Stomach smooth muscle (tissue), 2 donors: Measurements from ENCODE around the gene PXN.
"Not testable (repeated sequence)": the region's sequence is repeated elsewhere in the genome, so short reads cannot be mapped to it uniquely, and the experiment has no call there.

Source experiments
- H3K27ac ChIP-seq: one replicate; pipeline ENCODE4 v1.7.0; 2013; ENCODE audit warnings: mild to moderate bottlenecking, low read length, inconsistent platforms
- H3K27me3 ChIP-seq, 2 donors: one replicate each; pipeline ENCODE4 v1.7.0; 2013; ENCODE audit warnings: low read length in 2 of 2; ENCODE audit not compliant: insufficient read depth in 2 of 2, control insufficient read depth in 1 of 2
- H3K36me3 ChIP-seq, 2 donors: one replicate each; pipeline ENCODE4 v1.7.0; 2013; ENCODE audit warnings: low read length in 2 of 2; ENCODE audit not compliant: control insufficient read depth in 2 of 2, insufficient read depth in 2 of 2
- H3K4me1 ChIP-seq: one replicate; pipeline ENCODE4 v1.7.0; 2013; ENCODE audit warnings: low read length; ENCODE audit not compliant: control insufficient read depth, insufficient read depth
- H3K4me3 ChIP-seq, 2 donors: one replicate each; pipeline ENCODE4 v1.7.0; 2013; ENCODE audit warnings: low read length in 2 of 2
- H3K9ac ChIP-seq, 2 donors: one replicate each; pipeline ENCODE4 v1.7.0; 2013; ENCODE audit warnings: low read length in 2 of 2, mild to moderate bottlenecking in 1 of 2
- H3K9me3 ChIP-seq, 2 donors: one replicate each; pipeline ENCODE4 v1.7.0; 2013; ENCODE audit warnings: low read length in 2 of 2; ENCODE audit not compliant: control insufficient read depth in 2 of 2
- donor health status: healthy.
- donor health status: Pancreatic carcinoma.

PXN gene

DNA sequence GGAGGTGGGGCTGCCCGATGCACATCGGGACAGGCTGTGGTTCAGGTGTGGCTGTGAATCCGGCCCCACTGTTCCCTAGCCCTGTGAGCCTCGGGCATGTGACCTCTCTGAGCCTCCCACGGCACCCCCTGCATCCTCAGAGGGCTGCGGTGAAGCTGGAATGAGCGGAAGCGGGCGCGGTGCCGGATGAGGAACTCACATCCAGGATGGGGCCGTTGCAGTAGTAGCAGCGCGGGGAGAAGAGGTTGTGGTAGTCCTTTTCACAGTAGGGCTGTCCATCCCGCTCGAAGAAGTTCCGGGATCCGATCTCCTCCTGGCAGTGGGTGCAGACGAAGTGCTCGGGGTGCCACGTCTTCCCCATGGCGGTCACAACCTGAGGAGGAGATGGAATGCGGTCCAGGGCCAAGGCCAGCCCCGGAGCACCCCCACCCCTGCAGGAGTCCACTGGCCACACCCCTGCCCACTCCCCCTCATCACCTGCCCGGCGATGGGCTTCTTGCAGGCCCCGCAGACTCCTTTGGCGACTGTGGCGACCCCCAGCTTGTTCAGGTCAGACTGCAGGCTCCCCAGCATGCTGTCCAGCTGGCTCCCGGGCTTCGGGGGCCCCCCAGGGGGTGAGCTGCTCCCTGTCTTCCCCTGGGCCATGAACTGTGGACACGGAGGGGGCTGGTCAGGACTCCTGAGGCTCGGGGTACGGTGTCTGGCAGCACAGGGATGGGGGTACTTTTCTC is 50.7 kb downstream of the PXN start:
- H3K27me3 ChIP-seq, result no peaks in the 10 kb centered on the region
- no peaks in the 10 kb centered on the region for H3K9me3 ChIP-seq
- peaks cover 49 to 51% of the 10 kb centered on the region in 2 donors for H3K36me3 ChIP-seq
- H3K9ac ChIP-seq, result no peak overlapping the region
- H3K27ac ChIP-seq, result no peak overlapping the region
- no peaks in the 10 kb centered on the region for H3K4me1 ChIP-seq
- no peak overlapping the region for H3K4me3 ChIP-seq

DNA sequence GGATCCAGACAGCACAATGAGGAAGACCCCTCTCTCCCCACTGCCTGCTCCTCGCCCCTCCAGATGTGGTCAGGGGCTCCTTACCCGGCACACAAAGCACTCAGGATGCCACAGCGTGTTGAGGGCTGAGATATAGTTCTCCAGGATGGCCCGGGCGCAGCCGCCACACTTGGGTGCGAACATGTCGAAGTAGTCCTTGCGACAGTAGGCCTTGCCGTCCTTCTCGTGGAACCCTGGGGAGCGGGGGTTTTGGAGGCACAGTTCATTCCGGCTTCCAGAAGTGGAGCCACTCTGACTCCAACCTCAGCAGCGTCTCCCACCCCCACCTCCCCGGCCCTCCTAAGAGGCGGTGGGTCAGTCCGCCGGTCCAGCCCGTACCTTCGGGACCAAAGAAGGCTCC is 51.8 kb downstream of the PXN start:
- Histone ChIP-seq H3K27ac (no peak overlapping the region), H3K4me3 (no peak overlapping the region), H3K36me3 (peaks cover 39 to 41% of the 10 kb centered on the region in 2 donors), H3K27me3 (no peaks in the 10 kb centered on the region), H3K9me3 (no peaks in the 10 kb centered on the region), H3K9ac (no peak overlapping the region), H3K4me1 (no peaks in the 10 kb centered on the region)

- peaks cover 37 to 39% of the 10 kb centered on the region in 2 donors for H3K36me3 ChIP-seq
- not testable (repeated sequence) for H3K27ac ChIP-seq, H3K4me1 ChIP-seq, H3K9ac ChIP-seq, H3K4me3 ChIP-seq, H3K27me3 ChIP-seq, H3K9me3 ChIP-seq
Observed at GRCh38 chr12:120213182-120213581, 52.3 kb downstream of the PXN start.

GRCh38 chr12:120212301-120212700 is 53.2 kb downstream of the PXN start:
- no peaks in the 10 kb centered on the region for H3K9me3 ChIP-seq
- no peaks in the 10 kb centered on the region for H3K27me3 ChIP-seq
- no peaks in the 10 kb centered on the region for H3K4me1 ChIP-seq
- H3K36me3 ChIP-seq, result peaks cover 37% of the 10 kb centered on the region in 2 donors
- H3K27ac ChIP-seq, result no peak overlapping the region
- no peak overlapping the region for H3K9ac ChIP-seq
- no peak overlapping the region for H3K4me3 ChIP-seq

GRCh38 chr12:120211904-120212283 is 53.6 kb downstream of the PXN start:
- Histone ChIP-seq H3K27me3 (no peaks in the 10 kb centered on the region), H3K9me3 (no peaks in the 10 kb centered on the region), H3K4me1 (no peaks in the 10 kb centered on the region), H3K9ac (no peak overlapping the region), H3K27ac (no peak overlapping the region), H3K4me3 (no peak overlapping the region), H3K36me3 (peaks cover 37% of the 10 kb centered on the region in 2 donors)

DNA sequence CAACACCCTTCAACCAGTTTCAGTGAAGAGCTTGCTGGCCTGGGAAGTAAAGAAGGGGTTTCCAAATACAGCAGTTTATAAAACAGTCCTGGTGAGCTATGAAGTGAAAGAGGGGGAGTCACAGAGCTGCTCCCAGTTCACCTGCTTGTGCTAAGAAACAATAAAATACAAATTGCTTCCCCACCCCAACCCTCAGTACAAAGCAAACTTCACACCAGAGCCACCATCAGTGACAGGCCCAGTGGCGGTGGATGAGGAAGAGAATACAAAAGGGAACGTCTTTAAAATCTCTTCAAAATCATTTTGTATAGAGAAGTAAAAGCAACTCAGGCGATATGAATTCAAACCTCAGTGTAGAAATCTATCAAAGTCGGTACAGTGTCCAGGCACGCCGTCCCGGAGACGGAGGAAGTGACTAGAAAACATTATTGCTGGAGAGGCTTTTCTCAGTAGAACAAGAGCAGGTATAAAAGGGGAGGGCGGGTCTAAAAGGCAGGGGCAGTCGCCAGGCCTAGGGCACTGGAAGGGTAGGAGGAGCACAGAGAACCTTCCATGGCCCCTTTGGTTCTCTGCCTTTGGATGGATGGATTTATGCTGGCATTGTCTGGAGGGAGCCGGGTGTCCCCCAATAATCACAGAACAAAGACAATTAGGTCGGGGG is 54.2 kb downstream of the PXN start:
- Histone ChIP-seq H3K27me3 (no peaks in the 10 kb centered on the region), H3K9ac (no peak overlapping the region), H3K4me3 (no peak overlapping the region), H3K4me1 (no peaks in the 10 kb centered on the region), H3K36me3 (peaks cover 37 to 39% of the 10 kb centered on the region in 2 donors), H3K27ac (no peak overlapping the region), H3K9me3 (no peaks in the 10 kb centered on the region)

DNA sequence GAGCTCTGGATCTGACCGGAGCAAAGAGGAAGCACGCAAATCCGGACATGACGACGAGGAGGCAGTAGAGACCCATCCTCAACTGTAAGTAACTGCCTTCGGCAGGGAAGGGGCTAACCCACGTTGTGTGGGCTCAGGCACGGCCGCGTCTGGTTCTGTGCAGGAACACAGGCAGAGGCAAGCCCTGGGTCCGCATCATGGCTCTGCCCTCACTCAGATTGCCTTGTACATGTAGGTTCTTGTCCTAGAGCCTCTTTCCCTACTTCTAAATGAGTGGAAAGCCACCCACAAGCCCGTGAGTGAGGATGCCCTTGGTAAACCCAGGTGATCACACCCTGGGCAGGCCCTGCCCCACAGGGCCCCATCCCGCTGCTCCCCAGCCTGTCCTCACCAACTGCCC is 55.7 kb downstream of the PXN start:
- Histone ChIP-seq H3K4me1 (no peaks in the 10 kb centered on the region), H3K9ac (no peak overlapping the region), H3K27me3 (no peaks in the 10 kb centered on the region), H3K36me3 (peaks cover 28 to 37% of the 10 kb centered on the region in 2 donors), H3K9me3 (no peaks in the 10 kb centered on the region), H3K4me3 (no peak overlapping the region), H3K27ac (no peak overlapping the region)

DNA sequence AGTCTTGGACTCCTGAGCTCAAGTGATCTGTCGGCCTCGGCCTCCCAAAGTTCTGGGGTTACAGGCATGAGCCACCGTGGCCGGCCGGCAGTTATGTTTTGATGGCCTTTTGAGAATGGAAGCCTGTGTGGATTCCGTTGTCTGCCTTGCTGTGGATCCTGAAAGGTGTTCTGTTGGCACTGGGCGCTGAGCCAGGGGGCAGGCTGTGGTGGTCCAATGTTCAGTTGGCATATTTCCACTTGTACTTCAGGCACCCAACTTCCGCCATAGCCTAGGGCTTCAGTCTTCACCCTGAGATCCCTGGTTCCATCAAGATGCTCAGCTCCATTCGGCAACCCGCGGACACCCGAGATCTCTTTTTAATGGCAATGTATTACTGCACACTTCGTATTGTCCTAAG is 58.3 kb downstream of the PXN start:
- Histone ChIP-seq H3K4me1 (no peaks in the 10 kb centered on the region), H3K9ac (no peak overlapping the region), H3K4me3 (no peak overlapping the region), H3K36me3 (peaks cover 15 to 17% of the 10 kb centered on the region in 2 donors), H3K9me3 (no peaks in the 10 kb centered on the region), H3K27me3 (no peaks in the 10 kb centered on the region), H3K27ac (no peak overlapping the region)

DNA sequence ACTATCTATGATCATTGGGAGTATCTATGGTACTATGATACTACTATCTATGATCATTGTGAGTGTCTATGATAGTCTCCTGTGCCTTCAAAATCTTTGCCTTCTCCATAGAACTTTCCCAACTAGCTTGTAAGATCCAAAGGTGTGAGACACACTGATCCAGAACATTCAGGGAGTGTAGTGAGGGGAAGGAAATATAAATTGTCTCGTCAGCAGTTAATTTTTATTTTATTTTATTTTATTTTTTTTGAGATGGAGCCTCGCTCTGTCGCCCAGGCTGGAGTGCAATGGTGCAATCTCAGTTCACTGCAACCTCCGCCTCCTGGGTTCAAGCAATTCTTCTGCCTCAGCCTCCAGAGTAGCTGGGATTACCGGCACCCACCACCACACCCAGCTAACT is 58.7 kb downstream of the PXN start:
- not testable (repeated sequence) for H3K27me3 ChIP-seq, H3K9ac ChIP-seq, H3K4me3 ChIP-seq, H3K9me3 ChIP-seq, H3K4me1 ChIP-seq, H3K27ac ChIP-seq
- peaks cover 10 to 13% of the 10 kb centered on the region in 2 donors for H3K36me3 ChIP-seq

- Histone ChIP-seq H3K9me3 (no peaks in the 10 kb centered on the region), H3K27me3 (no peaks in the 10 kb centered on the region), H3K4me1 (no peaks in the 10 kb centered on the region), H3K27ac (no peak overlapping the region), H3K4me3 (no peak overlapping the region), H3K9ac (no peak overlapping the region), H3K36me3 (peaks cover 7 to 9% of the 10 kb centered on the region in 2 donors)
Observed at GRCh38 chr12:120206228-120206627, 59.3 kb downstream of the PXN start.

- Histone ChIP-seq H3K27ac (no peak overlapping the region), H3K4me3 (no peak overlapping the region), H3K27me3 (no peaks in the 10 kb centered on the region), H3K9me3 (no peaks in the 10 kb centered on the region), H3K9ac (no peak overlapping the region), H3K4me1 (peaks cover 13% of the 10 kb centered on the region), H3K36me3 (peaks cover 3 to 4% of the 10 kb centered on the region in 2 donors)
Observed at GRCh38 chr12:120204171-120204570, 61.4 kb downstream of the PXN start.
